ENCODE measurements around the gene NOTCH4.

NOTCH4 gene

DNA sequence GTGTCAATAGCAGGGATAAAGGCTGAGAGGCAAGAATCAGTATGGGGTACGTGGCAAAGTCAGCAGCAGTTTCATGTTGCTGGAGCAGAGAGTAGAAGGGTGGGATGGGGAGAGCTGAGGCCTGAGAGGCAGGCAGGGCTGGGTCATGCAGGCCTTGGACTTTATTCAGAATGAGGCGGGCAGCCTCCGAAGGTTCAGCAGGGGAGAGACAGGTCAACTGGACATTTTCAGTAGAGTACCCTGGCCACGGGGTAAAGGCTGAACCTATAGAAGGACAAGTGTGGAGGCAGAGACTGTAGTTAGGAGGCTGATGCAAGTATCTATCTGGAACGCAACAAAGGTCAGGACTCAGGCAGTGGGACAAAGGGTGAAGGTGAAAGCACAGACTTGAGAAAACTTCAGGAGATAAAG is 13.7 kb downstream of the NOTCH4 start:
- H3K9me3 ChIP-seq (replicated peaks in 1 of 2; ENCODE audit: control insufficient read depth in 2 of 2, insufficient read depth in 1 of 2, low read depth in 1 of 2, low read length in 2 of 2) = no peaks in the 10 kb centered on the region
- H3K4ac ChIP-seq (ENCODE audit: low read length) = no peak overlapping the region
- no peaks in the 10 kb centered on the region for H3K36me3 ChIP-seq (replicated peaks in 1 of 2; ENCODE audit: control insufficient read depth in 2 of 2, insufficient read depth in 2 of 2, low read length in 2 of 2)
- no peaks in the 10 kb centered on the region for H3K79me1 ChIP-seq (ENCODE audit: low read depth, low read length)
- H2BK5ac ChIP-seq (ENCODE audit: low read length) = no peak overlapping the region
- no peak overlapping the region for H2AFZ ChIP-seq (ENCODE audit: low read length)
- no peak overlapping the region for H2AK5ac ChIP-seq (ENCODE audit: low read depth, low read length)
- no peak overlapping the region for H2BK15ac ChIP-seq (ENCODE audit: low read length)
- no peak overlapping the region for H2BK12ac ChIP-seq (ENCODE audit: low read length)
- H2BK120ac ChIP-seq (ENCODE audit: low read depth, low read length) = no peak overlapping the region
- H4K91ac ChIP-seq (ENCODE audit: low read depth, low read length, poor library complexity) = no peak overlapping the region
- no CpG with 5 or more reads among the region's 5 CpGs for WGBS, 2 donors (ENCODE audit: extremely low coverage in 2 of 2, insufficient read length in 2 of 2, insufficient replicate concordance in 1 of 2)
- no peak overlapping the region for H3K27ac ChIP-seq (replicated peaks; ENCODE audit: low read length)
- H3K14ac ChIP-seq (ENCODE audit: low read length) = no peak overlapping the region
- H3K4me3 ChIP-seq (ENCODE audit: low read length in 2 of 2) = no peak overlapping the region
- H4K8ac ChIP-seq (ENCODE audit: low read depth, low read length) = no peak overlapping the region
- no peak overlapping the region for H3K18ac ChIP-seq (ENCODE audit: low read length)
- H3K4me2 ChIP-seq (ENCODE audit: insufficient read depth, low read length, poor library complexity, severe bottlenecking) = no peak overlapping the region
- no peak overlapping the region for H3K23ac ChIP-seq (ENCODE audit: low read depth, low read length, poor library complexity)
- no peak overlapping the region for H3K9ac ChIP-seq (ENCODE audit: low read depth, low read length, poor library complexity)
- no peak for DNase-seq (ENCODE audit: low spot score)
- H3K27me3 ChIP-seq (ENCODE audit: control insufficient read depth in 3 of 3, insufficient read depth in 3 of 3, low read depth in 1 of 3, low read length in 3 of 3) = peaks cover 0 to 14% (median 0%) of the 10 kb centered on the region in 3 experiments
- H3K4me1 ChIP-seq (ENCODE audit: control insufficient read depth in 2 of 2, insufficient read depth in 1 of 2, low read depth in 1 of 2, low read length in 2 of 2) = no peaks in the 10 kb centered on the region

DNA sequence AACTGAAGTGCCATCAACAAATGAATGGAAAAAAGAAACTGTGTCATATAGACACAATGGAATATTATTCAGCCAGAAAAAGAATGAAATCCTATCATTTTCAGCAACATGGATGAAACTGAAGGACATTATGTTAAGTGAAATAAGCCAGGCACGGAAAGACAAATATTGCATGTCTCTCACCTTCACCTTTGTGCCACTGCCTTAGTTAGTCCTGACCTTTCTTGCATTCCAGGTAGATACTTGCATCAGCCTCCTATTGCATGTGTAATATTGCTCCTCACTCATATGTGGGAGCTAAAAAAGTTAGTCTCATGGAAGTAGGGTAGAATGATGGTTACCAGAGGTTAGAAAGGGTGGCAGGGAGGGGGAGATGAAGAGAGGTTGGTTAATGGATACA is 14.9 kb downstream of the NOTCH4 start:
- DNase-seq (ENCODE audit: low spot score) = no peak
- H4K91ac ChIP-seq (ENCODE audit: low read depth, low read length, poor library complexity) = no peak overlapping the region
- no peak overlapping the region for H2BK5ac ChIP-seq (ENCODE audit: low read length)
- H3K9ac ChIP-seq (ENCODE audit: low read depth, low read length, poor library complexity) = no peak overlapping the region
- no peak overlapping the region for H3K4ac ChIP-seq (ENCODE audit: low read length)
- no peaks in the 10 kb centered on the region for H3K9me3 ChIP-seq (replicated peaks in 1 of 2; ENCODE audit: control insufficient read depth in 2 of 2, insufficient read depth in 1 of 2, low read depth in 1 of 2, low read length in 2 of 2)
- H3K4me1 ChIP-seq (ENCODE audit: control insufficient read depth in 2 of 2, insufficient read depth in 1 of 2, low read depth in 1 of 2, low read length in 2 of 2) = peaks cover 0 to 2% of the 10 kb centered on the region in 2 donors
- no peak overlapping the region for H3K14ac ChIP-seq (ENCODE audit: low read length)
- no peak overlapping the region for H3K18ac ChIP-seq (ENCODE audit: low read length)
- no peaks in the 10 kb centered on the region for H3K36me3 ChIP-seq (replicated peaks in 1 of 2; ENCODE audit: control insufficient read depth in 2 of 2, insufficient read depth in 2 of 2, low read length in 2 of 2)
- H3K27me3 ChIP-seq (ENCODE audit: control insufficient read depth in 3 of 3, insufficient read depth in 3 of 3, low read depth in 1 of 3, low read length in 3 of 3) = peaks cover 0 to 9% (median 0%) of the 10 kb centered on the region in 3 experiments
- H2BK12ac ChIP-seq (ENCODE audit: low read length) = no peak overlapping the region
- WGBS, 2 donors (ENCODE audit: extremely low coverage in 2 of 2, insufficient read length in 2 of 2, insufficient replicate concordance in 1 of 2) = no CpG with 5 or more reads among the region's 1 CpG
- H3K4me2 ChIP-seq (ENCODE audit: insufficient read depth, low read length, poor library complexity, severe bottlenecking) = no peak overlapping the region
- no peak overlapping the region for H2AFZ ChIP-seq (ENCODE audit: low read length)
- H2BK120ac ChIP-seq (ENCODE audit: low read depth, low read length) = no peak overlapping the region
- no peak overlapping the region for H3K4me3 ChIP-seq (ENCODE audit: low read length in 2 of 2)
- H3K23ac ChIP-seq (ENCODE audit: low read depth, low read length, poor library complexity) = no peak overlapping the region
- no peak overlapping the region for H3K27ac ChIP-seq (replicated peaks; ENCODE audit: low read length)
- H2BK15ac ChIP-seq (ENCODE audit: low read length) = no peak overlapping the region
- no peaks in the 10 kb centered on the region for H3K79me1 ChIP-seq (ENCODE audit: low read depth, low read length)
- H4K8ac ChIP-seq (ENCODE audit: low read depth, low read length) = no peak overlapping the region
- no peak overlapping the region for H2AK5ac ChIP-seq (ENCODE audit: low read depth, low read length)

DNA sequence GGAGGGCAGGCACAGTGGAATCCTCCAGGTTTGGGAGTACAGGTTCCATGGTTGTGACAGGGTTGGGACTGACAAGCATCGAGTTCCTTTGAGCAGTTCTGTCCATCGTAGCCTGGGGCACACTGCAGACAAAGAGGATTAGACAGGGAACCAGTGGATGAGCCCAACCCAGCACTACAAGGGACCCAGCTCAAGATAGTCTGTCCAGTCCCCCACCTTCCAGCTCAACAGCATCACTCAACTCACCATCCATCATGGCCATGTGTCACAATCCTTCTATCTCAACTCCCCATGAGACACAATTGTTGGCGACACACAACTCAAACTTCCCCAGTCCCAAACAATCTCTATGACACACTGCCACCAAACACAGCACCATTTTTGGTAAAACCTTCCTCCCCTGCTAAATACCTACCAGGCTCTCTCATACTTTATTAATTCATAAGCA is 19.6 kb downstream of the NOTCH4 start:
- Histone ChIP-seq H3K14ac (ENCODE audit: low read length) (no peak overlapping the region), H3K18ac (ENCODE audit: low read length) (no peak overlapping the region), H3K9me3 (replicated peaks in 1 of 2; ENCODE audit: control insufficient read depth in 2 of 2, insufficient read depth in 1 of 2, low read depth in 1 of 2, low read length in 2 of 2) (no peaks in the 10 kb centered on the region), H3K23ac (ENCODE audit: low read depth, low read length, poor library complexity) (no peak overlapping the region), H3K27ac (replicated peaks; ENCODE audit: low read length) (no peak overlapping the region), H3K4me3 (ENCODE audit: low read length in 2 of 2) (no peak overlapping the region), H2AK5ac (ENCODE audit: low read depth, low read length) (no peak overlapping the region), H2BK15ac (ENCODE audit: low read length) (no peak overlapping the region), H4K91ac (ENCODE audit: low read depth, low read length, poor library complexity) (no peak overlapping the region), H3K27me3 (ENCODE audit: control insufficient read depth in 3 of 3, insufficient read depth in 3 of 3, low read depth in 1 of 3, low read length in 3 of 3) (no peaks in the 10 kb centered on the region), H2AFZ (ENCODE audit: low read length) (no peak overlapping the region), H3K36me3 (replicated peaks in 1 of 2; ENCODE audit: control insufficient read depth in 2 of 2, insufficient read depth in 2 of 2, low read length in 2 of 2) (no peaks in the 10 kb centered on the region), H2BK5ac (ENCODE audit: low read length) (no peak overlapping the region), H3K4me2 (ENCODE audit: insufficient read depth, low read length, poor library complexity, severe bottlenecking) (no peak overlapping the region), H4K8ac (ENCODE audit: low read depth, low read length) (no peak overlapping the region), H3K4me1 (ENCODE audit: control insufficient read depth in 2 of 2, insufficient read depth in 1 of 2, low read depth in 1 of 2, low read length in 2 of 2) (peaks cover 7 to 12% of the 10 kb centered on the region in 2 donors), H2BK120ac (ENCODE audit: low read depth, low read length) (no peak overlapping the region), H3K4ac (ENCODE audit: low read length) (no peak overlapping the region), H3K9ac (ENCODE audit: low read depth, low read length, poor library complexity) (no peak overlapping the region), H2BK12ac (ENCODE audit: low read length) (no peak overlapping the region), H3K79me1 (ENCODE audit: low read depth, low read length) (no peaks in the 10 kb centered on the region)
- no CpG with 5 or more reads among the region's 3 CpGs for WGBS, 2 donors (ENCODE audit: extremely low coverage in 2 of 2, insufficient read length in 2 of 2, insufficient replicate concordance in 1 of 2)
- no peak for DNase-seq (ENCODE audit: low spot score)

DNA sequence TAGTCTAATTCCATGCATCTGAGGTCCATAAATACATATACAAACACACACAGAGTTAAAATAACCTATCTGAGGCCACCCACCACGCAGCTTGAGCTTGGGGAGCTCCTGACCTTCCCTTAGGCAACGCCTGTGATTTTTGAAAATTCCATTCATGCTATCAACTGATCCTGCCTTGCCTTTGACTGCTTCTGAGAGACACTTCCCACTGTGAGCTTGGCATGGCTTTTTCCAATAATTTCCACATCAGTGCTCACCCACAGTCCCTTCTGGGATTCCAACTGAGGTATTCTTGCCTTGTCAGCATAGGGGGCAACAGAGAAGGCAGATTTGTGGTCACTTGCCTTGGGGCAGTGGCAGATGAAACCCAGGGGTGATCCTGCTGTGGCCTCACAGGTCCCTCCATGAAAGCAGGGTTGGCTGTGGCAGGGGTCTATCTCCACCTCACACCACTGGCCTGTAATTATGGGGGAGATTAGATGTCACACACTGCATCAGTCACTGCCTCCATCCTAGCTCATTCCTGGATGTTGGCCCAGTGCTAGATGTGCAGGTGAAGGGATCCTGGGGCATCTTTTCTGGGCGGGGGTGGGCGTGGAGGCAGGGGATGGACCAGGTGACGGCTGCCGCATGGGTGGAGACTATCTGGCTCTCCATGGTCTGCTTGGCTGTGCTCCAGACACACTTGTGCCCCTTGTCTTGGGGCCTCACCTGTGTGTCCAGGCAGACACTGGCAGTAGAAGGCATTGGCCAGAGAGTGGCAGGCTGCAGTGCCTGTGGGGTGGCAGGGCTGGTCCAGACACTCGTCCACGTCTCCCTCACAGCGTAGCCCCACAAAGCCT is 20.2 kb downstream of the NOTCH4 start:
- H3K4me2 ChIP-seq (ENCODE audit: insufficient read depth, low read length, poor library complexity, severe bottlenecking) = no peak overlapping the region
- peak overlapping the region; percentile 30 for H2AFZ ChIP-seq (ENCODE audit: low read length)
- H3K4me1 ChIP-seq (ENCODE audit: control insufficient read depth in 2 of 2, insufficient read depth in 1 of 2, low read depth in 1 of 2, low read length in 2 of 2) = peaks cover 7 to 12% of the 10 kb centered on the region in 2 donors
- no peak overlapping the region for H3K9ac ChIP-seq (ENCODE audit: low read depth, low read length, poor library complexity)
- H3K4ac ChIP-seq (ENCODE audit: low read length) = no peak overlapping the region
- no peak overlapping the region for H2BK5ac ChIP-seq (ENCODE audit: low read length)
- H3K14ac ChIP-seq (ENCODE audit: low read length) = no peak overlapping the region
- no peaks in the 10 kb centered on the region for H3K9me3 ChIP-seq (replicated peaks in 1 of 2; ENCODE audit: control insufficient read depth in 2 of 2, insufficient read depth in 1 of 2, low read depth in 1 of 2, low read length in 2 of 2)
- H3K4me3 ChIP-seq (ENCODE audit: low read length in 2 of 2) = no peak overlapping the region
- no peak overlapping the region for H4K91ac ChIP-seq (ENCODE audit: low read depth, low read length, poor library complexity)
- H2AK5ac ChIP-seq (ENCODE audit: low read depth, low read length) = peak overlapping the region; percentile 44
- DNase-seq (ENCODE audit: low spot score) = peak; percentile 45
- H3K23ac ChIP-seq (ENCODE audit: low read depth, low read length, poor library complexity) = no peak overlapping the region
- H3K79me1 ChIP-seq (ENCODE audit: low read depth, low read length) = no peaks in the 10 kb centered on the region
- H2BK12ac ChIP-seq (ENCODE audit: low read length) = no peak overlapping the region
- peak overlapping the region; percentile 1 for H3K18ac ChIP-seq (ENCODE audit: low read length)
- no peak overlapping the region for H3K27ac ChIP-seq (replicated peaks; ENCODE audit: low read length)
- no CpG with 5 or more reads among the region's 9 CpGs for WGBS, 2 donors (ENCODE audit: extremely low coverage in 2 of 2, insufficient read length in 2 of 2, insufficient replicate concordance in 1 of 2)
- no peak overlapping the region for H2BK120ac ChIP-seq (ENCODE audit: low read depth, low read length)
- no peak overlapping the region for H2BK15ac ChIP-seq (ENCODE audit: low read length)
- H3K27me3 ChIP-seq (ENCODE audit: control insufficient read depth in 3 of 3, insufficient read depth in 3 of 3, low read depth in 1 of 3, low read length in 3 of 3) = no peaks in the 10 kb centered on the region
- no peaks in the 10 kb centered on the region for H3K36me3 ChIP-seq (replicated peaks in 1 of 2; ENCODE audit: control insufficient read depth in 2 of 2, insufficient read depth in 2 of 2, low read length in 2 of 2)
- H4K8ac ChIP-seq (ENCODE audit: low read depth, low read length) = no peak overlapping the region

Data from neuronal stem cell (in vitro differentiated cells).